Ecto neural progenitor cell (in vitro differentiated cells): ENCODE data around the gene TRPC4AP.
"Not testable (repeated sequence)": the region's sequence is repeated elsewhere in the genome, so short reads cannot be mapped to it uniquely, and the experiment has no call there.

ENCODE experiments used
- DNase-seq: peaks from one replicate; pipeline ENCODE4 v3.0.0-alpha.2; 2018; ENCODE audit warnings: low spot score

The TRPC4AP gene

GRCh38 chr20:35059110-35059509 lies 33.5 kb downstream of the TRPC4AP start:
- DNase-seq = no peak

DNA sequence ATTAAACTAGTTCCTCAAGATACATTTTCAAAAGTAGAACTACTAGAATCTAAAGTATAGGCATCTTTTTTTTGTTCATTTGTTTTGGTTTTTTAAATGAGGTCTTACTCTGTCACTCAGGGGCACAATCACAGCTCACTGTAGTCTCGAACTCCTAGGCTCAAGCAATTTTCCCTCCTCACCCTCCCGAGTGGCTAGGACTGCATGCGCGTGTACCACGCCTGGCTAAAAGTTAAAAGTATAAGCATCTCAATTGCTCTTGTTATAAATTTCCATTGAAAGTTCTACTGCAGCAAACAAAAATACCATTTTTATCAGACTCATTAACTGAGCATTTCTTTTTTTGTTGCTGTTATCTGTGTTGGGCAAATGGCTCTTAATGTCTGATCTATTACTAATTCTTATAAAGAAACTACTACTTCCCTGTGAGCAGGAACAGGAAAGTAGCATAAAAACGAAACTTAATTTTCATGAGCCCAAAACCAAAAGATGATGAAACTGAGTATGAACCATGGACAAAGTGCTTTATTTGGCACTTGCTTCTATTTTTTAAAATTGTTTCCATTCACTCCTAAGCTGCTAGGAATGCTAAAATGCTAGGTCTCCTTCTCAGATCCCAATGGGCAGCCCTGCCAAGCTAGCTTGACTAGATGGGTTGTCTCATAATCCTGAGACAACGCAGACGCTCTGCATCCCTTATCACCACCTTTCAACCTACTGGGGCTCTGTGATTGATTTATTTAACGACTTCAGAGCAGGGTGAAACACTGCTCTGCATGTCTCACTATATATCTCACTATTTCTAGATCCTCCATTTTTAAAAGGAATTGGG lies 36.9 kb downstream of the TRPC4AP start:
- DNase-seq = no peak

DNA sequence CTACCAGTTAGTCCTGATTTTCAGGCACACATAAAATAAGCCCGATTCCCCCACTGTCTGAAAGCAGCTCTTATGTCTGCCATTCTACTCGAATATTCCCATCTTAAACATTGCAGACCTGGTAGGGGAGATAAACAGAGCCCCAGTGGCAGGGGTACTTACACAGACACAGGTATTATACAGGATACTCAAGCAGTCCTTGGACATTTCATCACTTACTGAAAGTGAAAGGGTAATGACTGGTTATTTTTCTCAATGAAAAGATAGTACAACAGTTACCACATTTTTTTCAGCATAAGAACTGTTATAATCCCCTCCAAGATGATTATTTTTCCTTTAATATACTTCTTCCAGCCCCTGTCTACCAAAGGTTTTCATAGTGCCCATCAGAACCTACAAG lies 37.8 kb downstream of the TRPC4AP start:
- no peak for DNase-seq

DNA sequence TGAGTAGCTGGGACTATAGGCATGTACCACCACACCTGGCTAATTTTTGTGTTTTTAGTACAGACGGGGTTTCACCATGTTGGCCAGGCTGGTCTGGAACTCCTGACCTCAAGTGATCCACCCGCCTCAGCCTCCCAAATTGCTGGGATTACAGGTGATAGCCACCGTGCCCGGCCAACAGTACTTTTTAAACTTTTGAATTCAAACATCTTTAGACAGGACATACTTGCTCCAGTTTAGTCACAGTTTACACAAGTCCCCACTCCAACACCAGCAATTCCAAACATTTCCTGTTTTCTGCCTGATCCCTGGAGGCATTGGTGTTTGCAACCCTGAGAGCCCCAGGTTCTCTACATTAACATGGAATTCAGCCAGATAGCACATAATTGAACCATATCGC lies 40.0 kb downstream of the TRPC4AP start:
- DNase-seq = not testable (repeated sequence)

- DNase-seq = no peak
Observed at GRCh38 chr20:35049776-35050352, 42.7 kb downstream of the TRPC4AP start.

DNA sequence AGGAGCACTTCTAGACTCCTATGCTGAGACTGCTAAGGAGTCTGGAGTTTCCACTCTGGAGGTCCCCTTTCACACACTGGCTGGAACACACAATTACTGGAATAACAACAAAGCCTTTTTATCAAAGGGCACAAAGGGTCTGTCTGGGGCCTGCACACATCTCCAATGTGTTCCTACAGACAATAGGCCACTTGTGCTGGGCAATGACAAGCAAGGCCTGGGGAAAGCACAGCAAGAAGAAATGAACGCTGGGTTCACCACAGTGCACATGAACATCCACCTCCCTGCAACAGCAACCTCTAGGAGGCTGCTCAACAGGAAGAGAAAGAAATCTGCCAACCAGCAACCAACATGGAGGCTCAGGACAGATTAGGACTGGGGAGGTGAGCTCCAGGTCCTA lies 43.9 kb downstream of the TRPC4AP start:
- DNase-seq = no peak

DNA sequence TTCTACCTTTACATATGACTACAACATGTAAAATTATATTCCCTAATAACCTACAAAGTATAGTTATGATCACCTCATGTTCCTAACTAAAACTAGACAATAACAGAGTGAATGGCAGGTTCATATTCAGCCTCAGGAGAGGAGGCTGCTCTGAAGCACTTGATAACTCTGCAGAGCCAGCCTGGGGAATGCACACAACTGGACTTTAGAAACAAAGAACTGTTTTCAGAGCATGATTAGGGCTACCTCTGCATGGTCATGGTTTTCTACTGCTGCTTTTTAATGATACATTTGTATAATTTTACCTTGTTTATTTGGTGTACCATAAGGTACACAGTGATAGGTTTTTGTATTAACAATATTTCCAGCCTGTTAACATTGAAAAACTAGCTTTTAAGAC lies 50.3 kb downstream of the TRPC4AP start:
- no peak for DNase-seq

GRCh38 chr20:35040646-35041045 lies 52.0 kb downstream of the TRPC4AP start:
- DNase-seq = no peak

- no peak for DNase-seq
Observed at GRCh38 chr20:35039846-35040489, 52.6 kb downstream of the TRPC4AP start.

DNA sequence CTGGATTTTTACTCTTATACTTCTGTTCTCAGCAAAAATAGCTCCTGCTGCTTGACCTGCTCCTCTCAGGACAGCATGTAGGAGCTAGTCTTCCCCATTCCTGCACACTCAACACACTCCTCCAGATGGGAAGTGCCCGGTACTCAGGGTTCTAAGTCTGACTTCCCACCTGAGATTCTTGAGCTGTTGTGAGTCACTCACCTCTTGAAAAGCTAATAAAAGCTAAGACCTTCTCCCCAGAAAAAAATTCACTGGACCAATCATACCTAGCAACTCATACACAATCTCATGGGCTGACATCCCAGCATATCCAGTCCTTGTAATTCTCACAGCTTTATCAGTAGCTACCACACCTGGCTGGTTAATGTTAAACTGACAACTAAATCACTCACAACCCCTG lies 53.5 kb downstream of the TRPC4AP start:
- DNase-seq = no peak

GRCh38 chr20:35034145-35034544 lies 58.5 kb downstream of the TRPC4AP start:
- DNase-seq = no peak

DNA sequence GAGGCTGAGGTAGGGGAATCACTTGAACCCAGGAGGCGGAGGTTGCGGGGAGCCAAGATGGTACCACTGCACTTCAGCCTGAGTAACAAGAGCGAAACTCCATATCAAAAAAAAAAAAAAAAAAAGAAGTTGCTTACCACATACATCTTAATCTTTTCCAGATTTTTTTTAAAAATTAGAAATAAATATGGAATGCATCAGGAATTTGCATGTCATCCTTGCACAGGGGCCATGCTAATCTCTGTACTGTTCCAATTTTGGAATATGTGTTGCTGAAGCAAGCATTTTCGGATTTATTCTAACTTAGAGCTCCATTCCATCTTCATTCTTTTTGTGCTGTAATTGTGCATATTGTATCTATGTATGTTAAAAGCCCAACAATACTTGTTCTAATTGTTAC lies 62.5 kb downstream of the TRPC4AP start:
- DNase-seq = no peak

GRCh38 chr20:35027301-35027700 lies 65.3 kb downstream of the TRPC4AP start:
- DNase-seq = no peak

DNA sequence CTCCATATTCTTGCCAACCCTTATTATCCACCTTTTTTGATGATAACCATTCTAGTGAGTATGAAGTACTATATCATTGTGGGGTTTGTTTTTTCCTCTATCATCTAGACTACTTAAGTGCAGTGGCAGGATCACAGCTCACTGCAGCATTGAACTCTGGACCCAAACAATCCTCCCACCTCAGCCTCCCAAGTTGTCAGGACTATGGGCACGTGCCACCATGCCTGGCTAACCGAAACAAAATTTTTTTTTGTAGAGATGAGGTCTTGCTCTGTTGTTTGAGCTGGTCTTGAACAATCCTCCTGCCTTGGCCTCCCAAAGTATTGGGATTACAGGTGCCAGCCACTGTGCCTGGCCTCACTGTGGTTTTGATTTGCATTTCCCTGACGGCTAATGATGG lies 67.5 kb downstream of the TRPC4AP start:
- no peak for DNase-seq

DNA sequence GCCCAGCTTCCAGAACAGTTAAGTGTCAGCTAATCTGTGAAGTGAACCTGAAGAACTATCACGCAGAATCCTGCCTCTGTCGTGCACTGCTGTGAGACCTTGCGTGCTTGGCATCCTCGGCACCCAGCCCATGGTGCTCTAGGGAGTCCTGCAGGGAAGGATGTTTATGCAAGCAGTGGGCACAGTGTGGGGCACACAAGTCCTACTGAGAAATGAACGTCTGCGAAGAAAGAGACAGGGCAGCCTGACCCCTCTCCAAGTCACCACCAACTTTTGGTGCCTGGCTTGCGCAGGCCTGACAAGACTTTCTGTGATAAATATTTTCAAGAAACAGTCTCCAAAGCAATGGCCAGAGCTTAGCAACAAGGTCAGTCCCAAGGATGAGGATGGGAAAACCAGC lies 69.0 kb downstream of the TRPC4AP start:
- no peak for DNase-seq

GRCh38 chr20:35021831-35022230 lies 70.8 kb downstream of the TRPC4AP start:
- no peak for DNase-seq

DNA sequence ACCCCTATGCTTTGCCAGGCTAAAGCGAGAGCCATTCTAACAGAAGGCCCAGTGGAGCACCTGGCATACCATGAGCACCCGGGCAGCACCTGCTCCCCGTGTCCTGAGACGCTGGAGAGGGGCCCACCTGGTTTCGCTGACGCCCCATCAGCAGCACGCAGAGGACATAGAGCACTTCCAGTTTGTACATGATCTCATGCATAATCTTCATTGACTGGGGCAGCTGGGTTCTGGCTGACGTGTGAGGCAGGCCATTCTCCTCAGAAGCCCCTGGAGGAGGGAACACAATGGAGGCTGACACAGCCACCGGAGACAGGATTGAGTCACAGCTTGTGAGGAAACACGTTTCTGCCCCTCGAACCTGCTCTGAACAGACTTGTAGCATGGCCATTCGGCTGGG lies 71.5 kb downstream of the TRPC4AP start:
- no peak for DNase-seq

DNA sequence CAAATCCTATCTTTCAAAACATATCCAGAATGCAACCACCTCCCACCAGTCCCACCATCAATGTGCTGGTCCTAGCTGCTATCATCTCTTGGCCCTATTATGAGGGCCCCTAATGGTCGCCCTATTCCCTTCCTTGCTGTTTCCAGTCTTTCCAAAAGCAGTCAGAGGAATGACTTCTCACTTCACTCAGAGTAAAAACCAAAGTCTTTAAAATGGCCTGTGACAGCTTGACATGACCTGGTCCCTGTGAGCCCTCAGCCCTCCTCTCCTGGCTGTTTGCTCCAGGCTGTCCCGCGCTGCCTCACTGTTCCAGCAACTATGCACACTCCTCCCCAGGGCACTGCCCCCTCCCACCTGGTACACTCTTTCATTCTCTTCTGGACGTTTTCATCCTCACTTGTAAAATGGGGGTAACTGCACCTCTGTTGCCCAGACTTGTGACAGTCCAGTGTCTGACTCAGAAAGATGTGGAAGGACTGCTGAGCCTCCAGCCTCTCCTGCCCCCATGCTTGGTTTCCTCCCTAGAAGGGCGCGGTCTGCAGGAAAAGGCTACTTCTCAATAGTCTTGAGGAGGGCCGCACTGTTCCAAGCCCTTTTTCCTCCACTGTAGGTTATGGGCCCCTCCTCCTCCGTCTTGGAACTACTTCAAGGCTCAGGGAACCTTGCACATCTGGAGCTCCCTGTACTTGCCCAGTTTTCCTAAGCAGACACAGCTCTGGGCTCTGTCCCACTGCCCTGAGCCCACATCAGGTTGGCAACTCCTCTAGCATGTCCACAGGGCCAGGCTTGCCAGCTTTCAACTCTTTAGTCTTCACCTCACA lies 72.3 kb downstream of the TRPC4AP start:
- no peak for DNase-seq

- DNase-seq = no peak
Observed at GRCh38 chr20:35018590-35019371, 73.8 kb downstream of the TRPC4AP start.

DNA sequence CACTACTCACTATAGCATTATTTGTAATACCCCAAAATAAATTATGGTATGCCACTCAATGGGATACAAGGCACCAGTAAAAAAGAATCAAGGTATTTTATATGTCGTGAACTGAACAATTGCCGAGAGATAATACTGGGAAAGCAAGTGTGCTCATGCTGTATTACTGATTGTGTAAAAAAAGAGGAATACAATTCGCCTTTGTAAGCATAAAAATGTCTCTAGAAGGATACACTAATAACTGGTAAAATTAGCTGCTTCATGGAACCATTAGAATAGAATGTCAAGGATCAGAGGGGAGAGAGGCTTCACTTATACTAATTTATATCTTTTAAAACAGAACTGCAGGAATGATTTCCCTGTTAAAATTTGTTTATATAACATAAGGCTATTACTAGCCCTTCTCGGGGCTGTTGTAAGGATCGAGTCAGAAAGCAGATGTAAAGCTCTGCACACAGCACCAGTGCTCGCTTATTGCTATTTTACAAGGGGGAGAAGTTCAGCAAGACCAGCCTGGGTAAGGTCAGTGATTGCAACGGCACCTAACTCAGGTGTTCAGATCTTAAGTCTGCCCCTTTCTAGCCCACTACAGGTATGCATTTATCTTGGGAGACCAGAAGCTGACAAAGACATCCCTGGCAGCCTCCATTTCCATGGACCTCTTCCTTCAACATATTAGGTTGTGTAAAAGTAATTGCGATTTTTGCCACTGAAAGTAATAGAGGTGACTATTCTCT lies 75.3 kb downstream of the TRPC4AP start:
- no peak for DNase-seq

- no peak for DNase-seq
Observed at GRCh38 chr20:35015863-35016193, 76.8 kb downstream of the TRPC4AP start.
